H1 (cell line): ENCODE measurements around the gene SPATS2. TPM values are rescaled to one million over a fixed set of nuclear protein-coding genes. Genes with fewer than 3 reads are reported as not detected.

Experiments used
- CTBP2 ChIP-seq: IDR thresholded peaks from 2 replicates; pipeline ENCODE4 v1.7.0; 2011; ENCODE audit warnings: borderline replicate concordance, mild to moderate bottlenecking, moderate library complexity, mixed read lengths, low read length; ENCODE audit not compliant: insufficient read depth, insufficient read length
- MAFK ChIP-seq: IDR thresholded peaks from 2 replicates; pipeline ENCODE4 v1.6.1; 2012; ENCODE audit warnings: low read depth, mild to moderate bottlenecking, improper control_type of control experiment, low read length
- RAD21 ChIP-seq, 2 experiments: IDR thresholded peaks in 1 of 2; conservative IDR thresholded peaks in 1 of 2; 2 replicates each; pipeline ENCODE4 v1.6.1; 2011; ENCODE audit warnings: low read depth in 2 of 2, low read length in 2 of 2, improper control_type of control experiment in 1 of 2, inconsistent platforms in 1 of 2, mild to moderate bottlenecking in 1 of 2, moderate library complexity in 1 of 2
- SP1 ChIP-seq: IDR thresholded peaks from 2 replicates; pipeline ENCODE4 v1.6.1; 2011; ENCODE audit warnings: low read depth, low read length
- TEAD4 ChIP-seq: IDR thresholded peaks from 2 replicates; pipeline ENCODE4 v1.6.1; 2012; ENCODE audit warnings: low read depth, low read length, inconsistent platforms, mixed read lengths
- polyA plus RNA-seq, 7 experiments: library from polyadenylated mRNA; depleted of rRNA in 3 of 7; stranded (reverse) in 5 of 7; unstranded in 2 of 7; fragments of >200 nt in 5 of 7; fragments of 200-250 nt in 2 of 7; gene quantifications; 1 replicate in 5 of 7; 2 replicates in 1 of 7; 4 replicates in 1 of 7; pipeline versions ENCODE4 v1.2.1 to v1.2.3, GENCODE V29; 2011 to 2013; ENCODE audit warnings: missing spikeins in 2 of 7, mixed read lengths in 2 of 7
- total RNA-seq: library from RNA; stranded (reverse); fragmentation: NEBNext Ultra II Directional; extraction: Animal tissue kit (Norgen Biotek cat#: 25700); gene quantifications from 2 replicates; pipeline ENCODE4 v1.2.1, GENCODE V29; 2021

The SPATS2 gene
- total and polyA plus RNA-seq, 2 of the 8 experiments (the other 6 are each of a cell fraction or from before 2014, with no cell fraction given), result 19.2 to 24.5 TPM

DNA sequence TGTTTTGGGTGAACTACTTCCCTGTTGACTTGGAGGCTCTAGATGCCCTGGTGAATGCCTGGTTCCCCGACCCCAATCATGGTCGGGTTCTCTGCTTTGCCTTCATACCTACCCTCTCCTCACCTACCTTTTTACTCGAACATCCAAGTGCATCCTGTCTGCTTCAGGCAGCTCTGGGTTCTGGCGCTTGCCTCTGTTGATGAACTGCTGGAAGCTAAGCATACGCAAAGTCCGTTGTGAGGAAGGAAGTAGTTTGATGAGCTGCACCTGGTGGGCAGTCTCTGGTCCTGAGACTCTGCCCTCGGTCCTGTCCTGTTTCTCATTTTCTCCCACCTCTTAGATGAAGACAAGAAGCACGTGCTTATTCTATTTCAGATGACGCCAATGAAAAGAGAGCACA is 185.2 kb downstream of the SPATS2 start (continued):
- no peak for TF ChIP-seq MAFK
- no peak for TF ChIP-seq SP1
- no peak for TF ChIP-seq CTBP2
- no peak for TF ChIP-seq RAD21 (IDR thresholded peaks at IDR 0.05 in 1 of 2, conservative IDR thresholded peaks at IDR 0.05 in 1 of 2; ENCODE audit: low read depth in 2 of 2, low read length in 2 of 2)
- TF ChIP-seq TEAD4, result no peak
